Measurements from ENCODE around the gene FGA. TPM values are rescaled to one million over a fixed set of nuclear protein-coding genes. Genes with fewer than 3 reads are reported as not detected.

FGA gene
- total and polyA plus RNA-seq, 2 of the 8 experiments (the other 6 are each of a cell fraction or from before 2014, with no cell fraction given) = not detected

DNA sequence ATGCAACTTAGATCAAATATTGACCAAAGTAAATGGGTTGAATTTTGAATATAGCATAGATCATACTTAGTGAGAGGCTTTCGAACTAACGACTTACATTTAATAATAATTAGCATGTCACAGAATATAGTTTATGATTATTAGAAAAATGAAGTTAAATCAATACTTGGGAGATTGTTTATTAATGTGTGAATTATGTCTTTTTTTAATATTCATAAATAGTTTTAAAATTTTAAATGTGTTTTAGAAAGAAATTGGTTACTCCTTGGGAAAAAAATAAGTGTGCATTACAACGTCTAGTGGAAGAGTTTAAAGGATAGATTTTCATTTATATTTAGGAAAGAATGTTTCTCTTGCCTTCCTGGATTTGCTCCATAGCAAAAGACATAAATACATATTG, 7.3 kb downstream of the FGA start:
- POLR2A ChIA-PET (ENCODE audit: partially characterized antibody) = no interaction called here
- H3K23me2 ChIP-seq (ENCODE audit: low read depth, low read length) = no peaks in the 10 kb centered on the region
- no peak overlapping the region for H4K91ac ChIP-seq (replicated peaks; ENCODE audit: insufficient read length, low read length)
- H3K56ac ChIP-seq (replicated peaks; ENCODE audit: insufficient read length, low read depth, low read length) = no peak overlapping the region
- no peaks in the 10 kb centered on the region for H3K27me3 ChIP-seq (replicated peaks in 1 of 4; ENCODE audit: control insufficient read depth in 3 of 4, extremely low read depth in 1 of 4, insufficient read depth in 3 of 4, low read length in 3 of 4)
- no peaks in the 10 kb centered on the region for H3K79me2 ChIP-seq (ENCODE audit: control insufficient read depth in 1 of 2, insufficient read depth in 2 of 2, low read length in 2 of 2)
- no peak overlapping the region for H2BK5ac ChIP-seq (ENCODE audit: low read depth, low read length)
- H3K14ac ChIP-seq (ENCODE audit: insufficient read length) = no peak overlapping the region
- DNase-seq (ENCODE audit: low read depth in 1 of 2, low spot score in 2 of 2) = no peak
- H4K20me1 ChIP-seq (replicated peaks in 1 of 2; ENCODE audit: control insufficient read depth in 1 of 2, insufficient read depth in 2 of 2, low read length in 2 of 2) = no peaks in the 10 kb centered on the region
- H2AFZ ChIP-seq (ENCODE audit: low read length) = no peak overlapping the region
- CTCF ChIA-PET (ENCODE audit: partially characterized antibody) = interaction anchor here (0.6 to 2.3 kb wide), 5 partner anchors 9 to 40 kb away, joined by 3 to 11 read pairs (median 3); partner anchors contain the start of gene FGG
- no peak overlapping the region for H2BK120ac ChIP-seq (replicated peaks; ENCODE audit: low read depth, low read length)
- H3K23ac ChIP-seq (ENCODE audit: insufficient read length) = no peak overlapping the region
- H3K4me1 ChIP-seq (replicated peaks in 1 of 4; ENCODE audit: control insufficient read depth in 3 of 4, insufficient read depth in 4 of 4, low read length in 3 of 4) = no peaks in the 10 kb centered on the region
- H3K4me3 ChIP-seq (ENCODE audit: extremely low read depth in 1 of 4, insufficient read depth in 2 of 4, low read depth in 3 of 4, low read length in 4 of 4) = no peak overlapping the region
- H2AK5ac ChIP-seq (ENCODE audit: low read depth, low read length) = no peak overlapping the region
- H3K18ac ChIP-seq (ENCODE audit: extremely low read depth, low read length) = no peak overlapping the region
- H2BK15ac ChIP-seq (ENCODE audit: low read length) = no peak overlapping the region
- WGBS, 2 experiments (ENCODE audit: extremely low coverage in 1 of 2, insufficient coverage in 1 of 2, insufficient read length in 1 of 2, insufficient replicate concordance in 2 of 2, low coverage in 1 of 2, low lambda C conversion rate in 2 of 2, missing lambda C conversion rate in 1 of 2) = 88% methylated on average over 3 of the region's 3 CpGs; no CpG with 5 or more reads in 1 of the 2 experiments
- no peak overlapping the region for H2BK20ac ChIP-seq (ENCODE audit: low read length)
- FAIRE-seq = no peak
- no peak overlapping the region for H3K9ac ChIP-seq (replicated peaks in 1 of 4; ENCODE audit: extremely low read depth in 1 of 4, low read depth in 3 of 4, low read length in 3 of 4)
- no peak overlapping the region for H4K8ac ChIP-seq (ENCODE audit: extremely low read depth, insufficient read depth, low read length)
- no peak overlapping the region for H3K4me2 ChIP-seq (ENCODE audit: insufficient read depth in 1 of 2, low read depth in 2 of 2, low read length in 2 of 2)
- no peak overlapping the region for H2BK12ac ChIP-seq (ENCODE audit: low read depth, low read length)
- H3K36me3 ChIP-seq (ENCODE audit: control insufficient read depth in 2 of 4, insufficient read depth in 4 of 4, low read length in 3 of 4) = no peaks in the 10 kb centered on the region
- no peak overlapping the region for H3K27ac ChIP-seq (ENCODE audit: low read depth, low read length)
- H3K79me1 ChIP-seq (ENCODE audit: low read depth, low read length) = no peaks in the 10 kb centered on the region
- no peak overlapping the region for H3K4ac ChIP-seq (replicated peaks; ENCODE audit: insufficient read length, low read depth, low read length)
- no peaks in the 10 kb centered on the region for H3K9me3 ChIP-seq (ENCODE audit: insufficient read depth in 2 of 2, low read depth in 1 of 2, low read length in 1 of 2)
- H4K5ac ChIP-seq (ENCODE audit: insufficient read length, low read depth, low read length) = no peak overlapping the region
- TF ChIP-seq HDAC2 (IDR thresholded peaks at IDR 0.05; ENCODE audit: borderline replicate concordance in 1 of 2, low read depth in 2 of 2, low read length in 2 of 2) (no peak), BRCA1 (IDR thresholded peaks at IDR 0.05; ENCODE audit: low read depth, low read length) (no peak), EP300 (IDR thresholded peaks at IDR 0.05; ENCODE audit: borderline replicate concordance in 1 of 2, low read depth in 2 of 2, low read length in 2 of 2) (no peak), RBBP5 (IDR thresholded peaks at IDR 0.05; ENCODE audit: borderline replicate concordance, low read depth, low read length) (no peak), TCF12 (IDR thresholded peaks at IDR 0.05; ENCODE audit: low read depth, low read length) (no peak), HDAC6 (IDR thresholded peaks at IDR 0.05; ENCODE audit: low read depth, low read length) (no peak), JUND (IDR thresholded peaks at IDR 0.05; ENCODE audit: low read length) (no peak), TAF1 (IDR thresholded peaks at IDR 0.05; ENCODE audit: low read depth, low read length) (no peak), GTF2F1 (IDR thresholded peaks at IDR 0.05; ENCODE audit: borderline replicate concordance, low read depth, low read length) (no peak), SP2 (IDR thresholded peaks at IDR 0.05; ENCODE audit: low read length) (no peak), KDM1A (IDR thresholded peaks at IDR 0.05; ENCODE audit: borderline replicate concordance, low read length) (no peak), RXRA (IDR thresholded peaks at IDR 0.05; ENCODE audit: insufficient read depth, low read depth, low read length) (no peak), SIRT6 (IDR thresholded peaks at IDR 0.05; ENCODE audit: low read length) (no peak), RAD21 (IDR thresholded peaks at IDR 0.05 in 1 of 2, conservative IDR thresholded peaks at IDR 0.05 in 1 of 2; ENCODE audit: low read depth in 2 of 2, low read length in 2 of 2) (no peak)

All from H1 (cell line).